K562 (cell line): Measurements from ENCODE around the gene TMED5. TPM values are rescaled to one million over a fixed set of nuclear protein-coding genes. Genes with fewer than 3 reads are reported as not detected.

Experiments
- ATAC-seq: fragments of 200-7000 bp; cut with Tn5 transposase; 3 replicates; pipeline ENCODE4 v1.9.1; 2020; ENCODE audit warnings: moderate library complexity
- Bru-seq: library from RNA; stranded (reverse); fragments of 400-500 nt; gene quantifications from one replicate; lab custom pipeline; 2021; lab: Mats Ljungman, UMichigan
- BruChase-seq, 2 experiments: library from RNA; stranded (reverse); fragments of 400-500 nt; gene quantifications; one replicate each; lab custom pipeline; 2021; lab: Mats Ljungman, UMichigan
- BruUV-seq: library from RNA; stranded (reverse); fragments of 400-500 nt; replicated peaks from 2 replicates; lab custom pipeline; 2021; lab: Mats Ljungman, UMichigan
- CTCF ChIA-PET: fragments of 300-600 bp; formaldehyde crosslinking; extraction: SDS; loops from one replicate; lab custom pipeline; 2021; ENCODE audit warnings: low intra/inter-chr PET ratio; lab: Yijun Ruan, JAX
- POLR2A ChIA-PET: fragments of 300-600, 350-650 bp; sonication (Branson Sonifier 250); formaldehyde crosslinking; extraction: SDS; loops from one replicate; lab custom pipeline; 2021; ENCODE audit warnings: antibody characterized with exemption, inconsistent platforms; lab: Yijun Ruan, JAX
- DNase-seq, 4 experiments: peaks; one replicate each; pipeline versions ENCODE4 v3.0.0 to v3.0.0-alpha.2; 2011 to 2018; ENCODE audit warnings: low spot score in 3 of 4, mixed read lengths in 3 of 4; ENCODE audit errors: extremely low read depth in 1 of 4
- FAIRE-seq: peaks from 2 replicates; lab custom pipeline; 2011; peaks lifted over from hg19 to GRCh38; lab: Jason Lieb, UNC
- H2AFZ ChIP-seq: 2 replicates; pipeline ENCODE4 v1.6.0; 2011; ENCODE audit warnings: low read depth, low read length, control low read depth, inconsistent platforms
- H3K27ac ChIP-seq: fragments of 200-600 bp; 3 replicates; pipeline ENCODE4 v1.8.0; 2011; ENCODE audit warnings: low read depth, mild to moderate bottlenecking, control low read depth, inconsistent platforms, low read length, moderate library complexity, mixed read lengths; ENCODE audit errors: extremely low read depth
- H3K27me3 ChIP-seq, 2 experiments: fragments of 300-600 bp in 1 of 2; 2 replicates in 1 of 2; 3 replicates in 1 of 2; pipeline versions ENCODE4 v1.6.0 to v1.8.0; 2011; ENCODE audit warnings: inconsistent platforms in 2 of 2, low read length in 2 of 2, mild to moderate bottlenecking in 1 of 2, mixed read lengths in 1 of 2, moderate library complexity in 1 of 2; ENCODE audit not compliant: control insufficient read depth in 2 of 2, insufficient read depth in 2 of 2
- H3K36me3 ChIP-seq: fragments of 300-600 bp; 3 replicates; pipeline ENCODE4 v1.8.0; 2011; ENCODE audit warnings: mild to moderate bottlenecking, low read length, inconsistent platforms; ENCODE audit not compliant: control insufficient read depth, insufficient read depth
- H3K4me1 ChIP-seq, 2 experiments: fragments of 200-600 bp in 1 of 2; replicated peaks in 1 of 2; 2 replicates in 1 of 2; 3 replicates in 1 of 2; pipeline versions ENCODE4 v1.5.1 to v1.8.0; 2011; ENCODE audit warnings: inconsistent platforms in 2 of 2, low read length in 2 of 2, mild to moderate bottlenecking in 1 of 2, mixed read lengths in 1 of 2, moderate library complexity in 1 of 2; ENCODE audit not compliant: control insufficient read depth in 2 of 2, insufficient read depth in 2 of 2
- H3K4me2 ChIP-seq: 2 replicates; pipeline ENCODE4 v1.6.1; 2011; ENCODE audit warnings: low read length, control low read depth, inconsistent platforms, mixed read lengths; ENCODE audit not compliant: insufficient read depth
- H3K4me3 ChIP-seq: fragments of 200-600 bp; sonication (generic), shearing (Covaris generic); 2 replicates; pipeline ENCODE4 v1.5.1; 2016; ENCODE audit warnings: control low read depth, inconsistent platforms
- H3K79me2 ChIP-seq: fragments of 200-600 bp; 3 replicates; pipeline ENCODE4 v1.8.0; 2011; ENCODE audit warnings: low read length, inconsistent platforms; ENCODE audit not compliant: control insufficient read depth, insufficient read depth
- H3K9ac ChIP-seq, 2 experiments: 2 replicates each; pipeline versions ENCODE4 v1.6.0 to v1.6.1; 2011; ENCODE audit warnings: low read depth in 2 of 2, low read length in 2 of 2, control low read depth in 1 of 2, inconsistent platforms in 1 of 2, mild to moderate bottlenecking in 1 of 2, mixed read lengths in 1 of 2; ENCODE audit not compliant: insufficient read depth in 1 of 2
- H3K9me1 ChIP-seq: one replicate; pipeline ENCODE4 v1.6.0; 2011; ENCODE audit warnings: inconsistent platforms, mild to moderate bottlenecking, low read length, moderate library complexity; ENCODE audit not compliant: control insufficient read depth, insufficient read depth
- H3K9me3 ChIP-seq: replicated peaks from 2 replicates; pipeline ENCODE4 v1.5.1; 2011; ENCODE audit warnings: low read depth, low read length, inconsistent platforms; ENCODE audit not compliant: control insufficient read depth, insufficient read depth
- H4K20me1 ChIP-seq: replicated peaks from 2 replicates; pipeline ENCODE4 v1.6.1; 2011; ENCODE audit warnings: low read length, inconsistent platforms, mixed read lengths; ENCODE audit not compliant: control insufficient read depth, insufficient read depth
- CEBPB ChIP-seq: fragments of 450-650 bp; IDR thresholded peaks from 2 replicates; pipeline ENCODE4 v1.6.1; 2016; ENCODE audit warnings: missing genetic modification characterization, missing compliant biosample characterization
- CHD4 ChIP-seq: fragments of 200-600 bp; sonication (generic); IDR thresholded peaks from 3 replicates; pipeline ENCODE4 v1.6.1; 2012; ENCODE audit warnings: low read depth, mild to moderate bottlenecking, mixed read lengths, low read length, inconsistent platforms; ENCODE audit not compliant: insufficient read depth, insufficient replicate concordance, poor library complexity, severe bottlenecking
- GTF2F1 ChIP-seq: IDR thresholded peaks from 2 replicates; pipeline ENCODE4 v1.6.1; 2011; ENCODE audit warnings: low read depth, low read length, improper control_type of control experiment
- HNRNPUL1 ChIP-seq: fragments of 200-400 bp; formaldehyde crosslinking; IDR thresholded peaks from 2 replicates; pipeline ENCODE4 v1.6.1; 2017; ENCODE audit warnings: low read length
- PHB ChIP-seq: fragments of 250-450 bp; sonication (Bioruptor Pico); IDR thresholded peaks from 2 replicates; pipeline ENCODE4 v1.5.0; 2021
- XRCC5 ChIP-seq: fragments of 200-400 bp; formaldehyde crosslinking; IDR thresholded peaks from 2 replicates; pipeline ENCODE4 v1.6.1; 2017; ENCODE audit warnings: low read depth, mild to moderate bottlenecking, low read length
- ZNF121 ChIP-seq: sonication (generic); formaldehyde crosslinking; conservative IDR thresholded peaks from 2 replicates; pipeline ENCODE4 v1.8.0; 2022; ENCODE audit warnings: missing genetic modification reagents
- ZNF324 ChIP-seq: fragments of 250-450 bp; sonication (Bioruptor Pico); IDR thresholded peaks from 2 replicates; pipeline ENCODE4 v1.4.0; 2020; ENCODE audit warnings: mild to moderate bottlenecking
- ZNF512 ChIP-seq: IDR thresholded peaks from 2 replicates; pipeline ENCODE4 v1.6.1; 2016; ENCODE audit warnings: missing genetic modification characterization, missing compliant biosample characterization
- ZNF717 ChIP-seq: fragments of 250-450 bp; sonication (Bioruptor Pico); IDR thresholded peaks from 2 replicates; pipeline ENCODE4 v1.5.0; 2021
- WGBS: fragments of 100-300 bp; shearing (Covaris generic); methylation state at CpG from one replicate; pipeline ENCODE4 v1.1.6; 2016; ENCODE audit warnings: low coverage, mixed read lengths; ENCODE audit not compliant: insufficient coverage; ENCODE audit errors: missing lambda C conversion rate; 5-methylcytosine and 5-hydroxymethylcytosine counted together
- in situ Hi-C: fragments of 300-500 bp; cut with MboI; formaldehyde crosslinking; loops from 4 replicates; pipeline ENCODE4 v1.15.0; 2018; ENCODE audit warnings: inconsistent platforms, mixed read lengths
- intact Hi-C: fragments of 100-400 bp; cut with micrococcal nuclease; formaldehyde crosslinking; loops from 2 replicates; pipeline ENCODE4 v1.14.2; 2022
- long read RNA-seq, 3 experiments: library from polyadenylated mRNA in 2 of 3; library from RNA in 1 of 3; unstranded in 2 of 3; stranded (forward) in 1 of 3; transcript quantifications; one replicate each; pipeline ENCODE4 v2.0.0, GENCODE V29; 2019 to 2022
- polyA minus RNA-seq, 3 experiments: library from RNA; depleted of rRNA, polyadenylated mRNA; stranded (reverse); fragments of >200 nt; gene quantifications; 2 replicates each; pipeline ENCODE4 v1.2.3, GENCODE V29; 2011
- polyA plus RNA-seq, 8 experiments: library from polyadenylated mRNA; depleted of rRNA in 4 of 8; stranded (reverse) in 5 of 8; unstranded in 3 of 8; fragments of >200 nt; fragmentation: Nextera tagmentation in 2 of 8; fragmentation: Illumina TruSeq in 1 of 8; extraction: Ambion mirVana in 2 of 8; extraction: Trizol in 1 of 8; gene quantifications; 2 replicates each; pipeline versions ENCODE4 v1.2.1 to v1.2.3, GENCODE V29; 2011 to 2014; ENCODE audit warnings: inconsistent platforms in 1 of 8, missing spikeins in 1 of 8
- total RNA-seq, 7 experiments: library from RNA; depleted of rRNA in 6 of 7; stranded (reverse); fragments of >200 nt in 6 of 7; fragmentation: Illumina TruSeq in 2 of 7; extraction: Trizol in 2 of 7; gene quantifications; 2 replicates each; pipeline versions ENCODE4 v1.2.1 to v1.2.3, GENCODE V29; 2011 to 2021; ENCODE audit warnings: low replicate concordance in 1 of 7

The TMED5 gene
- 40.9 and 83.3 TPM in 2 replicates for total RNA-seq (2011; cell fraction: chromatin; rRNA removed; ENCODE audit: low replicate concordance)
- total RNA-seq (2011; cell fraction: nucleolus; rRNA removed): 32.5 and 42.5 TPM in 2 replicates
- total RNA-seq (2011; cell fraction: nucleoplasm; rRNA removed): 60.3 and 83.3 TPM in 2 replicates
- total RNA-seq (2014; rRNA removed) (64.2 and 87.1 TPM in 2 replicates), total RNA-seq (2014; rRNA removed; fragmentation: Illumina TruSeq; extraction: Trizol) (67.2 and 76.3 TPM in 2 replicates), total RNA-seq (2015; rRNA removed; fragmentation: Illumina TruSeq; extraction: Trizol) (75.9 and 83.7 TPM in 2 replicates), total RNA-seq (2021) (68.1 and 74.5 TPM in 2 replicates), polyA plus RNA-seq (2011; rRNA removed) (53.5 and 71.3 TPM in 2 replicates), polyA plus RNA-seq (2014; fragmentation: Illumina TruSeq; extraction: Trizol) (60.9 and 63.5 TPM in 2 replicates), polyA plus RNA-seq (2014; fragmentation: Nextera tagmentation; extraction: Ambion mirVana) (10 to 100 TPM; 28.7 to 43.9 TPM), polyA plus RNA-seq (2014; rRNA removed) (70.0 and 71.9 TPM in 2 replicates), polyA minus RNA-seq (2011; rRNA and poly(A)+ RNA removed) (66.2 and 73.9 TPM in 2 replicates), Bru-seq, nascent RNA (percentile 92 among the genes with signal in this experiment), BruChase-seq, experiment 1, labeled RNA remaining after a 2-hour chase (percentile 92 among the genes with signal in this experiment), BruChase-seq, experiment 2, labeled RNA remaining after a 6-hour chase (percentile 93 among the genes with signal in this experiment)
- polyA plus RNA-seq (2011; cell fraction: cytosol; rRNA removed): 31.2 and 37.7 TPM in 2 replicates
- 22.2 and 24.8 TPM in 2 replicates for polyA plus RNA-seq (2011; cell fraction: nucleus; rRNA removed)
- 47.8 and 59.5 TPM in 2 replicates for polyA plus RNA-seq (2012)
- 73.0 and 84.8 TPM in 2 replicates for polyA minus RNA-seq (2011; cell fraction: cytosol; rRNA and poly(A)+ RNA removed)
- polyA minus RNA-seq (2011; cell fraction: nucleus; rRNA and poly(A)+ RNA removed): 23.7 and 32.3 TPM in 2 replicates
- long read RNA-seq, experiment 1, full-length matches to known transcripts: 375 of 419 reads
- long read RNA-seq, experiment 1, partial matches to known transcripts: 1 of 419 reads
- long read RNA-seq, experiment 1, other reads (novel, unspliced or antisense): 43 of 419 reads
- long read RNA-seq, experiment 2, full-length matches to known transcripts: 12 of 42 reads
- long read RNA-seq, experiment 2, partial matches to known transcripts: 0 of 42 reads
- long read RNA-seq, experiment 2, other reads (novel, unspliced or antisense): 30 of 42 reads
- long read RNA-seq, experiment 3, full-length matches to known transcripts: 27 of 33 reads
- long read RNA-seq, experiment 3, partial matches to known transcripts: 0 of 33 reads
- long read RNA-seq, experiment 3, other reads (novel, unspliced or antisense): 6 of 33 reads

- Histone ChIP-seq H3K9me1 (no peaks in the 10 kb centered on the region), H3K9ac (peak within 1 kb of the TSS; percentile 92 to 99), H3K9me3 (no peaks in the 10 kb centered on the region), H3K79me2 (peaks cover 93% of the 10 kb centered on the region), H2AFZ (peak within 1 kb of the TSS; percentile 96), H3K27me3 (no peaks in the 10 kb centered on the region), H3K4me1 (peaks cover 11 to 14% of the 10 kb centered on the region in 2 experiments; a peak in 2 of 5 replicates), H3K36me3 (peaks cover 25% of the 10 kb centered on the region), H3K4me2 (peak within 1 kb of the TSS; percentile 93), H4K20me1 (peaks cover 4% of the 10 kb centered on the region), H3K27ac (peak within 1 kb of the TSS; percentile 97), H3K4me3 (peak within 1 kb of the TSS; percentile 70)
- peak; percentile 91 for FAIRE-seq
- in situ Hi-C loops (no loop called here), intact Hi-C loops (loop anchor here (2.0 to 5.0 kb wide), 2 partner anchors 101 to 167 kb away; partner anchors contain the start of genes DR1 and MTF2)
- BruUV-seq: TSS peak; percentile 36
- ChIA-PET POLR2A (interaction anchor here (0.7 to 1.8 kb wide), 3 partner anchors 10 to 101 kb away, joined by 3 to 5 read pairs (median 4); partner anchors contain the start of gene MTF2), CTCF (no interaction called here)
- peak; percentile 87 to 98 (median 90) for DNase-seq
- ATAC-seq: peak; percentile 92
- WGBS: under 1% methylated on average over 68 of the region's 78 CpGs
- TF ChIP-seq GTF2F1: no peak
- no peak for TF ChIP-seq PHB
- TF ChIP-seq ZNF717: no peak
- TF ChIP-seq XRCC5: peak; percentile 62; the same call in 1 of the 2 replicates
- no peak for TF ChIP-seq HNRNPUL1
- no peak for TF ChIP-seq ZNF512 (tag)
- no peak for TF ChIP-seq ZNF121 (CRISPR knock-in tag)
- TF ChIP-seq CEBPB (tag): peak; percentile 94
- TF ChIP-seq ZNF324: no peak
- no peak for TF ChIP-seq CHD4
Observed at GRCh38 chr1:93179886-93180722, at the start of gene TMED5. TMED5 (minus strand) TSS chr1:93180413; CDS start chr1:93180242, 171 bp downstream.
